Fibroblast of skin of back (primary cell): Measurements from ENCODE around the gene SLC30A3. TPM values are rescaled to one million over a fixed set of nuclear protein-coding genes. Genes with fewer than 3 reads are reported as not detected.
"Not testable (repeated sequence)": the region's sequence is repeated elsewhere in the genome, so short reads cannot be mapped to it uniquely, and the experiment has no call there.

ENCODE experiments used
- DNase-seq: peaks from one replicate; pipeline ENCODE4 v3.0.0-alpha.2; 2013
- polyA plus RNA-seq, 2 experiments: library from polyadenylated mRNA; unstranded; fragments of 120-200 nt; gene quantifications; one replicate each; pipeline ENCODE4 v1.2.1, GENCODE V29; 2013; ENCODE audit not compliant: insufficient read length in 2 of 2

SLC30A3 gene
- 1.1 TPM for polyA plus RNA-seq (2013, experiment 1 of 2; ENCODE audit: insufficient read length)
- 1.6 TPM for polyA plus RNA-seq (2013, experiment 2 of 2; ENCODE audit: insufficient read length)

GRCh38 chr2:27262379-27263286 lies at the start of gene SLC30A3:
Gene SLC30A3 (minus strand): TSS chr2:27263047. CDS start chr2:27262906, 141 bp downstream.
- peak; percentile 29 for DNase-seq

GRCh38 chr2:27312152-27312551 lies 49.3 kb upstream of the SLC30A3 start:
- DNase-seq: no peak

DNA sequence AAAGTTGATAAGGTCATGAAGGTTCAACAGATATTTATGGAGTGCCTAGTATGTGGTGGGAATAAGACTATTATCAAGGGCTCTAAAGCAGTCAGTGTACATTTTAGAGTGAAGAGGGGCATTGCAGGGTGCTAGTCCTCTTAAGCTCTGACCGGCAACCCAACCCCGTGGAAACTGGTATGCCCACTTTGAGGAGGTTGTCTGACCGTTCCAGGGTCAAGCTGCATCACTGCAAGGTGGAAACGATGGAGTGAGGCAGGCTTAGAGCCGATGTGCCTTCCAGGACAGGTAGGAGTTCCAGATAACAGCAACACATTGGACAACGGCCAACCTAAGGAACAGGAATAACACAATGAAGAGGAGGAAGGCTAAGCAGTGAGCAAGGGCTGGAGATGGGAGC lies 46.8 kb upstream of the SLC30A3 start:
- no peak for DNase-seq

DNA sequence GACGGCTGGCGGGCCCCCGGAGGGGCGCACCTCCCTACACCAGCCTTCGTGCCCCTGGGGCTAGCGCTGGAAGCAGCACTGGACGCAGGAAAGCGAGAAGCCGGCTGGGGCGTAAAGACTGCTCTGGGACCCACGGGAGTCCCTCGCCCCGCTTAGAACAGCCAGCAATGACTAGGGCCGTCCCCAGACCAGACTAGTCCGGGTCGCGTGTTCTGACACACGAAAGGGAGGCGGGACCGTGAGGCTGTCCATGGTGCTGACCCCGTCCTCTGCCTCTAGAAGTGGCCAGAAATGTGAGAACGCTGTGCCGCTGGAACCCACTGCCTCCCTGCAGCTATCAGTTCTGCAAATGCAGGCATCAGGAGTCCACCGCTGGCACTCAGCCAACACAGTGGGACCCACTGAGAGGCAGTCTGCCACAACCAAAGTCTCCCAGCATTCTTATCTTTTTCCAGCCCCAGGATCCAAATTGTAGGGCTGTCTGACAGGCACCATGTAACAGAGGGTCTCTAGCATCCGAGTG lies 45.6 kb upstream of the SLC30A3 start, which contains the start of gene UCN:
TSS of gene UCN (minus strand) at position 87 of the 523 bp plus-strand sequence. CDS start 550 bp downstream, outside the sequence.
- peak; percentile 47 for DNase-seq

DNA sequence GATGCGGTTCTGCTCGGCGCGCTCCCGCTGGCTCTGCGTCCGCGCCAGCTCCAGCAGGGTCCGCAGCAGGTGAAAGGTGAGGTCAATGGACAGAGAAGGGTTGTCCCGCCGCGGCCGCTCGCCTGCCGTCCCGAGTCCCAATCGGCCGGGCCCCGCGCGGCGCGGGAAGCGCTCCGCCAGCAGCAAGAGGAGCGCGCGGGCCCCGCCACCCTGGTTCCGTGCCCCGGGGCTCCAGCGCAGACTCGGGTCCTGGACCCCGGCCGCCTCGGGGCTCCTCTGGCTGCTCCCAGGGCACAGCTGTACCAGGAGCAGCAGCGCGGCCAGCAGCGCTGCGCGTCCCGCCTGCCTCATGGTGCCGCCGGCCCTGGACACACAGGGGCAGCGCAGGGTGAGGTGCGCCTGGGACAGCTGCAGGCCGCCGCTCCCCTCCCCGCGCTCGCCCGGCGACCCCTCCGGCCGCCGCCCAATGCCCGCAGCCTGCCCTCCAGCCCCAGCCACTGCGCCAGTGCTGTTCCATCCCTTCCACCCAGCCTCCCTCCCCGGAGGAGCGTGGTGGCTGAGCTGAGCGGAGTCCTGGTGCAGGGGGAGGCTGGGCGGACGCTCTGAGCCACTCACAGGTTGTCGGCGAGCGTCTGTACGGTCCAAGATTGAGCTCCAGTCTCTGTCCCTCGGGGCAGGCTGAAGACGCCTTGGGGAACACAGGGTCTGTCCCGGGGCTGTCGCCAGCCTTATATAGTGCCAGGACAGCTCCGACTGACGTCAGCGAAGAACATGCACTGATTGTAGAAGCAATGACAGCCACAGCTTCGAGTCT lies 44.9 kb upstream of the SLC30A3 start:
- DNase-seq: no peak

GRCh38 chr2:27307287-27307544 lies 44.4 kb upstream of the SLC30A3 start:
- DNase-seq: no peak

DNA sequence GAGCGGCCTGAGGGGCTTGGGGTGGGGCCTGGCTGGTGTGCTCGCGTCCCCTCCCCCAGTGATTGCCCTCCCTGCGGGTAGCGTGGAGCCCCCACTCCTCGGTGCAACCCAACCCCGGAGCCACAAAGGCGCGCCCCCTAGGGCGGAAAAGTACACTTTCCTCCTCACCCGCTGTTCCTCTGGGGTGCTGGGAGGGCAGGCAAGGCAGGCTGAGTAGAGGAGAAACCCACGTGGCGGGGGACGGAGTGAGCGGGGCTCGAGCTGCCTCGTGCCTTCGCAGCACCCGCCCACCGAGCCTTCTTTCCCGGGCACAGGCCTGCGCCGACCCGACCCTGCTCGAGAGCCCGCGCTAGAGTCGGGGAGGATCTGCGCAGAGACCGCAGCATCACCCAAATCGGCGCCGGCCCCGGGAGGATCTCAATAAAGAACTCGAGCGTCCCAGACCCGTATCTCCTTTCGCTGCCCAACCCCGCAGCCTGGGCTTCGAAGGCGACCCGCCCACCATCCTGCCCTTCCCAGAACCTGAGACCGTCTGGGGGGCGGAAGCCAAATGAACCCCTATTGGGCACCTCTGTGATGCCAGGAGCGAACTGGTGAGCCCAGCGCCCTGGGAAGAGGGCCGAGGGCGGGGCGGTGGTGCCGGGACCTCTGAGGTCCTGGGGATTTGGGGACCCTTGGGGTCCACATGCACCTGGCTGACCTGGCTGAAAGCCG lies 43.9 kb upstream of the SLC30A3 start:
- DNase-seq: no peak

GRCh38 chr2:27306136-27306535 lies 43.3 kb upstream of the SLC30A3 start:
- no peak for DNase-seq

DNA sequence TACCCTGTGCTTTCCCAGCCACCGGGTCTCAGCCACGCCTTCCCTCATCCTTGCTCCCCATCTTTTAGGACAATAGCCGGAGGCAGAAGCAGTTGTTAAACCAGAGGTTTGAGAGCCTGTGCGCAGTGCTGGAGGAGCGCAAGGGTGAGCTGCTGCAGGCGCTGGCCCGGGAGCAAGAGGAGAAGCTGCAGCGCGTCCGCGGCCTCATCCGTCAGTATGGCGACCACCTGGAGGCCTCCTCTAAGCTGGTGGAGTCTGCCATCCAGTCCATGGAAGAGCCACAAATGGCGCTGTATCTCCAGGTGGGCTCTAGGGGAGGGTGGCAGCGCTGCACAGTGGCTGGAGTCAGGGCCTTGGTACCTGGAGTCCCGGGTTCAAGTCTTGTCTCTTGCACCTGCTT lies 42.7 kb upstream of the SLC30A3 start:
- DNase-seq: no peak

DNA sequence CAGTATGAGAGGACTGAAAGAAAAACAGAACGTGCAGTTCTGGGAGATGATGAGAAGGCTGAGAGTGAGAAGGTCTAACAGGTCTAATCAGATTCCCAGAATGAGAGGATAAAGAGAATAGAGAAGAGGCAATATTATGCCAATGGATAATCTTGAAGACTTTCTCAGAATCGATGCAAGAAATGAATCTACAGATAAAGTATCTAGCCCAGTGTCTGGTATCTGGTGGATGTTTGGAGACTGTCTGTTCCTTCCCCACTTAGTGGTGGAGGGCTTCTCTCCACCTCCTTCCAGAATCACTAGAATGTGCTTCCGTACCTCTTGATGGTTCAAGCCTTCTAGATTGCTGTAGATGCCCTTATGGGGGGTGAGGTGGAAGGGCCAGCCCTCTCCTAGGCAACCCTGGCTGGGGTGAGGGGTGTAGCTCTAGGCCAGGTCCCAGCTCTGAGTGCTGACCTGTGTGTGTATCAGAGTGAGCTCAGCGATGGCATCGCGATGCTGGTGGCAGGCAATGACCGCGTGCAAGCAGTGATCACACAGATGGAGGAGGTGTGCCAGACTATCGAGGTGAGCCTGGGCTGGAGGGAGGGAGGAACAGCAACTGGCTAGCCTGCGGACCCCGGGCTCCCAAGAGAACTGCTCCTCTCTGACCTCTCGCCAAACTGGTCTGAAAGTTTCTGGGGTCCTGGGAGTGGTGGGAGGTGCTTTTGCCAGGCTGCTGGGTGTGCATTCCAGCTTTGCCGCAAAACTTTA lies 41.8 kb upstream of the SLC30A3 start:
- DNase-seq: no peak

- peak; percentile 77 for DNase-seq
These were observed 40.5 kb upstream of the SLC30A3 start for GRCh38 chr2:27303093-27304025.

DNA sequence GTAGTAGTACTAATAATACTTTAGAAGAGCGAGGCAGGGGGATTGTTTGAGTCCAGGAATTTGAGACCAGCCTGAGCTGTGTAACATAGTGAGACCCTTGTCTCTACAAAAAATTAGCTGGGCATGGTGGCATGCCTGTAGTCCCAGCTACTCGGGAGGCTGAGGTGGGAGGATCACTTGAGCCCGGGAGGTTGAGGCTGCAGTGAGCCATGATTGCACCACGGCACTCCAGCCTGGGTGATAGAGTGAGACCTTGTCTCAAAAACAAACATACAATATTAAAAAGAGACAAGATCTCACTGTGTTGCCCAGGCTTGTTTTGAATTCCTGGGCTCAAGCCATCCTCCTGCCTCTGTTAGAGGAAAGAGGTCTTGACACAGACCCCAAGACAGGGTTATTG lies 37.8 kb upstream of the SLC30A3 start:
- not testable (repeated sequence) for DNase-seq

DNA sequence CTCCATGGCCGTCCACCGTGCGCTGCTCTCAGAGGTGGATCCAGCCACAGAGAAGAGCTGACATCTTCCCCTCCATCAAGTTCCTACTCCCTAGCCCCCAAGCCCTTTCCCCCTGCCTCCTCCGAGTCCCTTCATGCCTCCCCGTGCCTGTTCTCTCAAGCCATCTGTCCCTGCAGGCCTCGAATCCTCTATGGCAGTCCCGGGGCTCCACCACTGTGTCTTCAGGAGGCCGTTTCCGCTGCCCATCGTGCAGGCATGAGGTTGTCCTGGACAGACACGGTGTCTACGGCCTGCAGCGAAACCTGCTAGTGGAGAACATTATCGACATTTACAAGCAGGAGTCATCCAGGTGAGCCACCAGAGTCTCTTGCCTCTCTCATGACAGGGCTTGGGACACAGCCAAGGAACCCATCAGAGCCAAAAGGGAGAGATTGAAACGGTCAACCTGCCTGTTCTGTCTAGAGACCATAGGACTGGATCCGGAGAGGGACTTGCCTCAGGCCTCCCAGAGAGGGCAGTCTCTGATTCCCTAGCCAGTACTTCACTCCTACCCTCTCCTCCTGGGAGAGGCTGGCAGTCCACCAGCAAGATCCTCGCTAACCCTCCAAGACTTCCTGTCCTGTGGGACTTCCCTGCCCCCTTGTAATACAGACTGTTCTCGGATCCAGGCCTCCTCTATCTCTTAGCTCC lies 35.7 kb upstream of the SLC30A3 start:
- DNase-seq: no peak

DNA sequence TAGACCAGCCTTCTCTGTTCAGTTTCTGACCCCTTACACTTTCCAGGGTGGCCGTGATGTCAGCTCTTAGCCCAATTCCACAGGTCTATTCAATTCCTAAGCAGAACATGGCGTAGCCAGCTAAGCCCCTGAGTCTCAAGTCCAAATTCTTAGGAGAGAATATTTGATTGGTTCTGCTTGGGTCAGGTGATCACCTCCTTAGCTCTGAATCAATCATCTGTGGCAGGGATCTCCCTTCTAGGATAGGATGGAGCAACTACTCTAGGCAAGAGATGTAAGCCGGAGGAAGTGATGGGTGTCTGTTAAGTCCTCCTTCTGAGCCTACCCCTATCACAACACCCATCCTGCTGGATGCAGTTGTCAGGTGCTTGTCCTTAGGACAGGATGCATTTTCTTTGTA lies 34.3 kb upstream of the SLC30A3 start:
- DNase-seq: no peak

DNA sequence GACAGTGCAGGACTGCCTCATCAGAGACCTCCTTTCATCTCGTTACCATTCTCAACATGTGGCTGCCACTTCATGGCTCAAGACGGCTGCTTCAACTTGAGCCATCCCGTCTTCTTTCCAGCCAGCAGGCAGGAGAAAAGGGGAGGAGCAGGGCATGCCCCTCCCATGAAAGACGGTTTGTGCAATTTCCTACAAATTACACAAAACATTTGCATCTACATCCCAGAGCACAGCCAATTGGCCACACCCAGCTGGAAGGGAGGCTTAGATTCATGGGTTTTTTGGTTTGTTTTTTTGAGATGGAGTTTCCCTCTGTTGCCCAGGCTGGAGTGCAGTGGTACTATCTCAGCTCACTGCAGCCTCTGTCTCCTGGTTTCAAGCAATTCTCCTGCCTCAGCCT lies 33.6 kb upstream of the SLC30A3 start:
- DNase-seq: no peak

- DNase-seq: no peak
These were observed 32.1 kb upstream of the SLC30A3 start for GRCh38 chr2:27294928-27295327.

DNA sequence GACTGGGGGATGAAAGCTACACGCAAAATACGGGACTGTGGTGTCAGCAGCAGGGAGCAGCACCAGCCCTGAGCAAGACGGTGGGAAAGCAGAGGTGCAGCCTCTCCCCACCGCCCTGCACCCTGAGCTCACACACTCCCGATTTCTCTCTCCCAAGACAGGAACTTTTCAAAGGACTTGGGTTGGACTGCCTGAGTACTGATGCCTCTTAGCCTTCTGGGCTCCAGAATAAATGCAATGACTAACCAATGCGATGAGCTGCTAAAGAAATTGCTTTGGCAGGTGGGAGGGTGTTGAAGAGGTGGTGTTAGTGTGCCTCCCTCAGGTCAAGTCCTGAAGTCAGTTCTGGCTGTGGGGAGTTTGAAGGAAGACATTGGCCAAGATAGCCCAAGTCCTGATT lies 29.0 kb upstream of the SLC30A3 start:
- DNase-seq: no peak

DNA sequence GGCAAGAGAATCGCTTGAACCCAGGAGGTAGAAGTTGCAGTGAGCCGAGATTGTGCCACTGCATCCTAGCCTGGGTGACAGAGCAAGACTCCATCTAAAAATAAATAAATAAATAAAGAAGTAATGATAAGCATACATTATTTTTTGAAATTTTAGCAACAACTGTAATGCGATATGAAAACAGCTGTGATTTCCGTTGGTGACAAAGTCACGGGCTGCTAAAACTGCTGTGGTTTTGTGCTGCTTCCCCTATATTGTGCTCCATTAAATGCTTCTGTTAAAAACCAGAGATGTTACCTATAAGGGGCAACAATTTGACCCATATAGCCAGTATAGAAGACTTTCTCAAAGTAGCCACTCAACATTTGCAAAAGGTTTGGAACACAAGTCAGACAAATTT lies 27.7 kb upstream of the SLC30A3 start:
- DNase-seq: no peak

- no peak for DNase-seq
These were observed 25.8 kb upstream of the SLC30A3 start for GRCh38 chr2:27288610-27289009.

DNA sequence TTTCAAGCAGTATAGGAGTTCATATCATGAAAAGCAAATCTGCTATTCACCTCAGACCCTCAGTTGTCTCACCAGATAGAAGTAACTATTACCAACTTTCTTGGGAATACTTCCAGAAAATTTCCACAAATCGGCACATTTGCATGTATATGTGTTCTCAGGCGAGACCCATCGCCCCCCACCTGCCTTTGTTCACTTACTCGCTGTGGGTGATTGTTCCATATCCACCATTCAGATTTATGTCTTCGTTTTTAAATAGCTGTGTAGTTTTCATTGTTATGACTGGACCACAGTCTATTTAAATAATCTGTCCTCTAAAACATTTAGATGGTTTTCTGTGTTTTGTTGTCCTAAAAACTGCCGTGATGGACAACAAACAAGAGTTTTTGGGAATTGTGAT lies 22.6 kb upstream of the SLC30A3 start:
- DNase-seq: no peak
